Measurements from ENCODE around the gene TMEM219. TPM values are rescaled to one million over a fixed set of nuclear protein-coding genes. Genes with fewer than 3 reads are reported as not detected.

TMEM219 gene
- total and polyA plus RNA-seq, 10 of the 15 experiments (the other 5 are each of a cell fraction or from before 2014, with no cell fraction given): 33.6 to 74.6 (median 56.5) TPM

DNA sequence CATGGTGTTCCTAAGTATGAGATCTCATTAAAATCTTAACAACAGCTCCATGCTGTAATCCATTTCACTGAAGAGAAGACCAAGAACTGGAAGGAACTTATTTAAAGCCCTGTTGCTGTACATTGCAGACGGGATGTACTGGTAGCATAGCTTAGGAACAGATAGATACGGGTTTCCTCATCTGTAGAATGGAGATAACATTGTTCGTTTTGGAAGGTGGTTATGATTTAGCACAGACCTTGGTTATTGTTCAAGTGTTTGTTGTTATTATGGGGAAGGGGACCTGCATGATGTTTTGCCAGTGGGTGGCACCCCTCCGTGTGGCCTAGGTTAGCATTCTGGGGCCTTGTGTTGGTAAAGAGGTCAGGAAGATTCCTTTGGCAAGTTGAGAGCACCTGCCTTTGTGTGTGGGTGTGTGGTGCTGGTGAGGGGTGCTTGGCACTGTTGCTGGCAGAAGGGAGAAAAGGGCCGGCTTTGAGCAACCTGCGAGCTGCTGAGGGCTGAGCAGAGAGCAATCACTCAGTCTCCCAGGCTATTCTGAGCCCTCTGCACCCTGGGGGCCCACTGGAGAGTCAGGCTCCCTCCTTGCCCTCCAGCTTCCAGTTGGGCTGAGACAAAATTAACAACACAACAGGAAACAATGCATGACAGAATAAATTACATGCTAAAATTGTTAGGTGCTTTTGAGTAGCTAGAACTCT lies 14.1 kb downstream of the TMEM219 start:
- ATAC-seq (0 out of 3 replicates have a peak, but pooled peaks have one; percentile 4), DNase-seq (ENCODE audit: low read depth, low spot score) (no peak), FAIRE-seq (peak; percentile 68)
- RAD21 ChIA-PET (ENCODE audit: unreplicated experiment): interaction anchor here (0.8 kb wide), 1 partner anchor 128 kb away, joined by 5 read pairs; no protein-coding TSS in a partner anchor
- Histone ChIP-seq H3K4me1 (ENCODE audit: control insufficient read depth, insufficient read depth, low read length) (peaks cover 9% of the 10 kb centered on the region), H4K20me1 (ENCODE audit: control insufficient read depth, insufficient read depth) (no peaks in the 10 kb centered on the region), H3K79me2 (ENCODE audit: control insufficient read depth, insufficient read depth, low read length) (peaks cover 37% of the 10 kb centered on the region), H3K27ac (ENCODE audit: control insufficient read depth, insufficient read depth) (peak overlapping the region; percentile 32), H2AFZ (ENCODE audit: control insufficient read depth, low read depth, low read length) (no peak overlapping the region), H3K36me3 (ENCODE audit: control insufficient read depth in 2 of 2, insufficient read depth in 2 of 2, low read length in 1 of 2) (peaks cover 14 to 15% of the 10 kb centered on the region in 2 experiments), H3K4me2 (ENCODE audit: control insufficient read depth, insufficient read depth) (peak overlapping the region; percentile 91), H3K27me3 (replicated peaks in 1 of 2; ENCODE audit: control insufficient read depth in 2 of 2, insufficient read depth in 2 of 2, low read length in 1 of 2) (no peaks in the 10 kb centered on the region), H3K9ac (ENCODE audit: control insufficient read depth, insufficient read depth, low read length) (peak overlapping the region; percentile 86), H3K4me3 (peak overlapping the region; percentile 99), H3K9me3 (replicated peaks; ENCODE audit: control insufficient read depth, insufficient read depth, low read length) (no peaks in the 10 kb centered on the region; the same call in 2 of the 3 replicates)
- intact Hi-C loops (cut with micrococcal nuclease; ENCODE audit: unreplicated experiment) (no loop called here), in situ Hi-C loops (cut with MboI) (no loop called here)
- 13% methylated on average over 6 of the region's 6 CpGs for WGBS (ENCODE audit: insufficient coverage, insufficient replicate concordance, low lambda C conversion rate, missing lambda C conversion rate)
- CTCF ChIA-PET: interaction anchor here (0.5 to 2.8 kb wide), 17 partner anchors 13 to 1053 kb away, joined by 3 to 14 read pairs (median 4); partner anchors contain the start of genes INO80E, KCTD13 and TMEM219
- BruUV-seq (replicated peaks): no TSS peak
- SMC1A ChIA-PET (ENCODE audit: uncharacterized antibody, unreplicated experiment): interaction anchor here (0.8 to 3.2 kb wide), 6 partner anchors 10 to 119 kb away, joined by 3 to 11 read pairs (median 3); partner anchors contain the start of gene TMEM219
- POLR2A ChIA-PET: interaction anchor here (0.6 to 6.0 kb wide), 8 partner anchors 10 to 85 kb away, joined by 3 to 53 read pairs (median 8); partner anchors contain the start of genes HIRIP3, INO80E and TMEM219
- TF ChIP-seq, protein P1, sequence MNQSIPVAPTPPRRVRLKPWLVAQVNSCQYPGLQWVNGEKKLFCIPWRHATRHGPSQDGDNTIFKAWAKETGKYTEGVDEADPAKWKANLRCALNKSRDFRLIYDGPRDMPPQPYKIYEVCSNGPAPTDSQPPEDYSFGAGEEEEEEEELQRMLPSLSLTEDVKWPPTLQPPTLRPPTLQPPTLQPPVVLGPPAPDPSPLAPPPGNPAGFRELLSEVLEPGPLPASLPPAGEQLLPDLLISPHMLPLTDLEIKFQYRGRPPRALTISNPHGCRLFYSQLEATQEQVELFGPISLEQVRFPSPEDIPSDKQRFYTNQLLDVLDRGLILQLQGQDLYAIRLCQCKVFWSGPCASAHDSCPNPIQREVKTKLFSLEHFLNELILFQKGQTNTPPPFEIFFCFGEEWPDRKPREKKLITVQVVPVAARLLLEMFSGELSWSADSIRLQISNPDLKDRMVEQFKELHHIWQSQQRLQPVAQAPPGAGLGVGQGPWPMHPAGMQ (IDR thresholded peaks at IDR 0.05; ENCODE audit: borderline replicate concordance): no peak
- TF ChIP-seq GABPA (IDR thresholded peaks at IDR 0.05; ENCODE audit: low read depth) (no peak), NFIC (IDR thresholded peaks at IDR 0.05; ENCODE audit: low read depth, low read length) (no peak), SPI1 (IDR thresholded peaks at IDR 0.05; ENCODE audit: borderline replicate concordance, insufficient read depth, low read depth, low read length) (no peak), BACH1 (IDR thresholded peaks at IDR 0.05; ENCODE audit: borderline replicate concordance) (no peak), RUNX3 (IDR thresholded peaks at IDR 0.05; ENCODE audit: low read length) (no peak), SMAD1 (IDR thresholded peaks at IDR 0.05; ENCODE audit: low read depth, partially characterized antibody) (no peak), LARP7 (IDR thresholded peaks at IDR 0.05) (no peak), CBX5 (IDR thresholded peaks at IDR 0.05; ENCODE audit: low read depth) (no peak), CBFB (IDR thresholded peaks at IDR 0.05; ENCODE audit: low read depth) (no peak), KDM1A (IDR thresholded peaks at IDR 0.05; ENCODE audit: borderline replicate concordance) (no peak), ZNF24 (IDR thresholded peaks at IDR 0.05) (no peak)
- TF ChIP-seq, protein P2, sequence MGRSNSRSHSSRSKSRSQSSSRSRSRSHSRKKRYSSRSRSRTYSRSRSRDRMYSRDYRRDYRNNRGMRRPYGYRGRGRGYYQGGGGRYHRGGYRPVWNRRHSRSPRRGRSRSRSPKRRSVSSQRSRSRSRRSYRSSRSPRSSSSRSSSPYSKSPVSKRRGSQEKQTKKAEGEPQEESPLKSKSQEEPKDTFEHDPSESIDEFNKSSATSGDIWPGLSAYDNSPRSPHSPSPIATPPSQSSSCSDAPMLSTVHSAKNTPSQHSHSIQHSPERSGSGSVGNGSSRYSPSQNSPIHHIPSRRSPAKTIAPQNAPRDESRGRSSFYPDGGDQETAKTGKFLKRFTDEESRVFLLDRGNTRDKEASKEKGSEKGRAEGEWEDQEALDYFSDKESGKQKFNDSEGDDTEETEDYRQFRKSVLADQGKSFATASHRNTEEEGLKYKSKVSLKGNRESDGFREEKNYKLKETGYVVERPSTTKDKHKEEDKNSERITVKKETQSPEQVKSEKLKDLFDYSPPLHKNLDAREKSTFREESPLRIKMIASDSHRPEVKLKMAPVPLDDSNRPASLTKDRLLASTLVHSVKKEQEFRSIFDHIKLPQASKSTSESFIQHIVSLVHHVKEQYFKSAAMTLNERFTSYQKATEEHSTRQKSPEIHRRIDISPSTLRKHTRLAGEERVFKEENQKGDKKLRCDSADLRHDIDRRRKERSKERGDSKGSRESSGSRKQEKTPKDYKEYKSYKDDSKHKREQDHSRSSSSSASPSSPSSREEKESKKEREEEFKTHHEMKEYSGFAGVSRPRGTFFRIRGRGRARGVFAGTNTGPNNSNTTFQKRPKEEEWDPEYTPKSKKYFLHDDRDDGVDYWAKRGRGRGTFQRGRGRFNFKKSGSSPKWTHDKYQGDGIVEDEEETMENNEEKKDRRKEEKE (IDR thresholded peaks at IDR 0.05): no peak

All from GM12878 (cell line).